ENCODE data around the gene SETD2. TPM values are rescaled to one million over a fixed set of nuclear protein-coding genes. Genes with fewer than 3 reads are reported as not detected.

Gene SETD2
- total and polyA plus RNA-seq, 10 donors, result 10.4 to 94.0 (median 63.8) TPM

GRCh38 chr3:47097864-47098263, 66.0 kb downstream of the SETD2 start:
- Histone ChIP-seq H3K4me1 (no peaks in the 10 kb centered on the region), H3K36me3 (peaks cover 0 to 100% (median 60%) of the 10 kb centered on the region in 6 donors), H3K27ac (no peak overlapping the region), H3K27me3 (replicated peaks in 1 of 7) (no peaks in the 10 kb centered on the region), H3K4me3 (no peak overlapping the region), H3K9me3 (no peaks in the 10 kb centered on the region)
- WGBS, 5 donors, result 93 to 98% (median 98%) methylated on average over 5 of the region's 5 CpGs
- no peak for DNase-seq
- intact Hi-C loops (cut with DNase I; ENCODE audit: low total_unique reads), result no loop called here
- TF ChIP-seq POLR2A (IDR thresholded peaks at IDR 0.05), result no peak
- no peak for TF ChIP-seq POLR2AphosphoS5 (IDR thresholded peaks at IDR 0.05)
- no peak for TF ChIP-seq CTCF (IDR thresholded peaks at IDR 0.05 in 8 of 11, conservative IDR thresholded peaks at IDR 0.05 in 3 of 11)

- Histone ChIP-seq H3K4me3 (no peak overlapping the region), H3K27me3 (replicated peaks in 1 of 7) (no peaks in the 10 kb centered on the region), H3K36me3 (peaks cover 0 to 100% (median 53%) of the 10 kb centered on the region in 6 donors), H3K9me3 (no peaks in the 10 kb centered on the region), H3K27ac (no peak overlapping the region), H3K4me1 (no peaks in the 10 kb centered on the region)
- WGBS, 5 donors, result 63 to 86% (median 84%) methylated on average over 1 of the region's 1 CpG
- no peak for DNase-seq
- TF ChIP-seq POLR2AphosphoS5 (IDR thresholded peaks at IDR 0.05), result no peak
- no peak for TF ChIP-seq CTCF (IDR thresholded peaks at IDR 0.05 in 8 of 11, conservative IDR thresholded peaks at IDR 0.05 in 3 of 11)
- no peak for TF ChIP-seq POLR2A (IDR thresholded peaks at IDR 0.05)
- intact Hi-C loops (cut with DNase I; ENCODE audit: low total_unique reads), result no loop called here
These were observed 67.0 kb downstream of the SETD2 start for GRCh38 chr3:47096959-47097358.

DNA sequence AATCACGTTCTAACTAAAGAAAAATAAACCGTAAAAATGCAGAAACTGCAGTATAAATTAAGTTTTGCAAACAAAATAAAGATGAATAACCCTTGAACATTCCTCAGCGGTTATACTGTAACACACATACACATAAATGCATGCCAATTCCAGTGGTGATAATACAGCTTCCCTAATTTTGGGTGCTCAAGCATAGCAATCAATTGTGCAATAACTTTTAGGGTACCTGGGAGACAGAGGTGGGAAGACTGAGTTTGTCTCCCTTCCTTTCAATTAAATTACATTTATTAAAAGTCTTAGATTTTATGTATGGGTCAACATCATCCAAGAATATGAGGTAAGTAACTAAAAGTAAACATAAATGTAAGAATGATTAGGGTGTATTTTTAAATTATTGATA, 71.8 kb downstream of the SETD2 start:
- no peak for DNase-seq
- Histone ChIP-seq H3K27me3 (replicated peaks in 1 of 7) (no peaks in the 10 kb centered on the region), H3K27ac (no peak overlapping the region), H3K9me3 (no peaks in the 10 kb centered on the region), H3K36me3 (peaks cover 0 to 98% (median 39%) of the 10 kb centered on the region in 6 donors), H3K4me3 (no peak overlapping the region), H3K4me1 (no peaks in the 10 kb centered on the region)
- intact Hi-C loops (cut with DNase I; ENCODE audit: low total_unique reads), result no loop called here
- TF ChIP-seq CTCF (IDR thresholded peaks at IDR 0.05 in 8 of 11, conservative IDR thresholded peaks at IDR 0.05 in 3 of 11) (no peak), POLR2AphosphoS5 (IDR thresholded peaks at IDR 0.05) (no peak)
- WGBS, 5 donors, result 92 to 97% (median 93%) methylated on average over 3 of the region's 3 CpGs

GRCh38 chr3:47089630-47090029, 74.3 kb downstream of the SETD2 start:
- H3K9me3 ChIP-seq, result no peaks in the 10 kb centered on the region
- 90 to 98% (median 95%) methylated on average over 2 of the region's 2 CpGs for WGBS, 5 donors
- no peaks in the 10 kb centered on the region for H3K27me3 ChIP-seq (replicated peaks in 1 of 7)
- H3K4me1 ChIP-seq, result peaks cover 0 to 3% (median 0%) of the 10 kb centered on the region in 6 donors
- no peak overlapping the region for H3K27ac ChIP-seq
- peaks cover 0 to 98% (median 45%) of the 10 kb centered on the region in 6 donors for H3K36me3 ChIP-seq
- intact Hi-C loops (cut with DNase I; ENCODE audit: low total_unique reads), result no loop called here
- no peak overlapping the region for H3K4me3 ChIP-seq
- TF ChIP-seq POLR2AphosphoS5 (IDR thresholded peaks at IDR 0.05) (no peak), POLR2A (IDR thresholded peaks at IDR 0.05) (no peak), CTCF (IDR thresholded peaks at IDR 0.05 in 8 of 11, conservative IDR thresholded peaks at IDR 0.05 in 3 of 11) (no peak)
- no peak for DNase-seq
